ENCODE data around the gene PLEKHM2.

DNA sequence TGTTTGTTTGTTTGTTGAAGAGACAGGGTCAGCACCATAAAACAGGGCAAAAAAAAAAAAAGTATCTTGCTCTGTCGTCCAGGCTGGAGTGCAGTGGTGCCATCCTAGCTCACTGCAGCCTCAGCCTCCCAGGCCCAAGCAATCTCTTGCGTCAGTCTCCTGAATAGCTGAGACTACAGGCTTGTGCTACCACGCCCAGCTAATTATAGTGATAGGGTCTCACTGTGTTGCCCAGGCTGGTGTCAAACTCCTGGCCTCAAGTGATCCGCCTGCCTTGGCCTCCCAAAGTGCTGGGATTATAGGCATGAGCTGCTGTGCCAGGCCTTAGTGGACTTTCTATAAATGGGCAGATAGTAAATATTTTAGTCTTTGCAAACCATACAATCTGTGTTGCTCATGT lies 47.7 kb upstream of the PLEKHM2 start:
- TF ChIP-seq, protein P1, sequence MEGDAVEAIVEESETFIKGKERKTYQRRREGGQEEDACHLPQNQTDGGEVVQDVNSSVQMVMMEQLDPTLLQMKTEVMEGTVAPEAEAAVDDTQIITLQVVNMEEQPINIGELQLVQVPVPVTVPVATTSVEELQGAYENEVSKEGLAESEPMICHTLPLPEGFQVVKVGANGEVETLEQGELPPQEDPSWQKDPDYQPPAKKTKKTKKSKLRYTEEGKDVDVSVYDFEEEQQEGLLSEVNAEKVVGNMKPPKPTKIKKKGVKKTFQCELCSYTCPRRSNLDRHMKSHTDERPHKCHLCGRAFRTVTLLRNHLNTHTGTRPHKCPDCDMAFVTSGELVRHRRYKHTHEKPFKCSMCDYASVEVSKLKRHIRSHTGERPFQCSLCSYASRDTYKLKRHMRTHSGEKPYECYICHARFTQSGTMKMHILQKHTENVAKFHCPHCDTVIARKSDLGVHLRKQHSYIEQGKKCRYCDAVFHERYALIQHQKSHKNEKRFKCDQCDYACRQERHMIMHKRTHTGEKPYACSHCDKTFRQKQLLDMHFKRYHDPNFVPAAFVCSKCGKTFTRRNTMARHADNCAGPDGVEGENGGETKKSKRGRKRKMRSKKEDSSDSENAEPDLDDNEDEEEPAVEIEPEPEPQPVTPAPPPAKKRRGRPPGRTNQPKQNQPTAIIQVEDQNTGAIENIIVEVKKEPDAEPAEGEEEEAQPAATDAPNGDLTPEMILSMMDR (IDR thresholded peaks at IDR 0.05; ENCODE audit: low read depth, low read length), result no peak
- no peak for TF ChIP-seq EZH2phosphoT487 (IDR thresholded peaks at IDR 0.05; ENCODE audit: low read depth)
